Measurements from ENCODE around the gene ZNF248. TPM values are rescaled to one million over a fixed set of nuclear protein-coding genes. Genes with fewer than 3 reads are reported as not detected.
A peak's percentile ranks its signal among the peaks of the same experiment; 100 is the strongest.

Gene ZNF248
- total and polyA plus RNA-seq, 9 of the 15 experiments (the other 6 are each of a cell fraction or from before 2014, with no cell fraction given) = 4.5 to 16.5 (median 10.2) TPM

DNA sequence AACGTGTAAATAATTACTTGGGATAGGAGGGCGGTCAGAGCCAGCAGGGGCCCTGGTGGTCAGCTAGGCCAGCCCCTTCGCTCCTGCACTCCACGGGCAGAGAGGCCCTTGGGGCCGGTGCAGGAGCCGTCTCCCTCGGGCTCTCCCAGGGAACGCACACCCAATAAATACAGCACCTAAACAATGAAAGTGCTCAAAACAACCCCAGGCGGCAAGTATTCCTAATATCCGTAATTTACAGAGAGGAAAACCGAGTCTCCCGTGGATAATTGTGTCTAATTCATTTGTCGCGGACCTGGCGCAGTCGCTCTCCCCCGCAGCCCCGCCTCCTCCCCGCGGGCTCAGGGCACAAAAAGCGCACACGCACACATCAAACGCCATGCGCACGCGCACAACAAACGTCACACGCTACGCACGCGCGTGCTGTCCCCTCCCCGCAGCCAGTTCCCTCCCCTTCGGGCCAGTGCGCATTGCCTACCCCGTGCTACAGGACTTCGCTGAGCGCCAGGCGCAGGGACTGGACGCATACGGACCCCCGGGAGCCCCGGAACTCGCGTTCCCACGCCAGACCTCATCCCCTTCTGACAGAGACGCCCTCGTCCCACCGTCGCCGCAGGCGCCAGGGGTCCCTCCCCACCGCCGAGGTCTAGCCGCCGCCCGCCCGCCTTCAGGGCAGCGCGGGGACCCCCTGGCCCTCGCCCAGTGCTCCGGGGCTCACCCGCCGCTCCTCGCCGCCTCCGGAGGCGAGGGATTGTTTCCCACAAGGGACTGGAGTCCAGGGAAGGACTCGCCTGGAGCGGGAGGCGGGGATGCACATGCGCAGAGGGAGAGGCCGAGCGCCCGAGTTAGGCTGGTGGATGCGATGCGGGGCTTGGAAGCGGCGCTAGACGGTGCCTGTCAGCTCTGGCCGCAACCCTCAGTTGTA, at the start of gene ZNF248 (continued):
- TF ChIP-seq ADNP (tag; IDR thresholded peaks at IDR 0.05) (no peak), JUN (IDR thresholded peaks at IDR 0.05; ENCODE audit: borderline replicate concordance, low read depth, low read length) (no peak), JUN (CRISPR knock-in tag; IDR thresholded peaks at IDR 0.05; ENCODE audit: borderline replicate concordance) (no peak), ZKSCAN3 (CRISPR knock-in tag; IDR thresholded peaks at IDR 0.05) (no peak), HDAC6 (IDR thresholded peaks at IDR 0.05; ENCODE audit: low read depth, low read length) (no peak), ZNF785 (CRISPR knock-in tag; IDR thresholded peaks at IDR 0.05) (no peak), NFIC (IDR thresholded peaks at IDR 0.05) (0 out of 2 replicates have a peak, but pooled peaks have one; percentile 27), ELF1 (tag; IDR thresholded peaks at IDR 0.05) (no peak), SMC3 (conservative IDR thresholded peaks at IDR 0.05; ENCODE audit: insufficient read depth, low read depth, low read length) (no peak), RCOR1 (IDR thresholded peaks at IDR 0.05; ENCODE audit: borderline replicate concordance in 1 of 2, low read depth in 2 of 2, low read length in 2 of 2) (peak in 1 of 2 experiments; percentile 46; a peak in 1 of 4 replicates), ZBTB7A (IDR thresholded peaks at IDR 0.05; ENCODE audit: borderline replicate concordance, control insufficient read depth, low read depth, low read length) (peak; percentile 63; the same call in 1 of the 2 replicates), POU5F1 (IDR thresholded peaks at IDR 0.05; ENCODE audit: borderline replicate concordance, low read depth, low read length, partially characterized antibody) (peak; percentile 21), MAZ (CRISPR knock-in tag; conservative IDR thresholded peaks at IDR 0.05 in 1 of 2, IDR thresholded peaks at IDR 0.05 in 1 of 2) (peak; percentile 75 to 88), TCF7L2 (IDR thresholded peaks at IDR 0.05; ENCODE audit: low read depth, low read length) (no peak), SMARCA4 (IDR thresholded peaks at IDR 0.05) (no peak), SOX6 (IDR thresholded peaks at IDR 0.05) (peak; percentile 23; the same call in 1 of the 2 replicates), ATF6 (CRISPR knock-in tag; IDR thresholded peaks at IDR 0.05) (peak; percentile 64; the same call in 1 of the 2 replicates), SMAD3 (CRISPR knock-in tag; conservative IDR thresholded peaks at IDR 0.05) (no peak)
- TF ChIP-seq, protein P1, sequence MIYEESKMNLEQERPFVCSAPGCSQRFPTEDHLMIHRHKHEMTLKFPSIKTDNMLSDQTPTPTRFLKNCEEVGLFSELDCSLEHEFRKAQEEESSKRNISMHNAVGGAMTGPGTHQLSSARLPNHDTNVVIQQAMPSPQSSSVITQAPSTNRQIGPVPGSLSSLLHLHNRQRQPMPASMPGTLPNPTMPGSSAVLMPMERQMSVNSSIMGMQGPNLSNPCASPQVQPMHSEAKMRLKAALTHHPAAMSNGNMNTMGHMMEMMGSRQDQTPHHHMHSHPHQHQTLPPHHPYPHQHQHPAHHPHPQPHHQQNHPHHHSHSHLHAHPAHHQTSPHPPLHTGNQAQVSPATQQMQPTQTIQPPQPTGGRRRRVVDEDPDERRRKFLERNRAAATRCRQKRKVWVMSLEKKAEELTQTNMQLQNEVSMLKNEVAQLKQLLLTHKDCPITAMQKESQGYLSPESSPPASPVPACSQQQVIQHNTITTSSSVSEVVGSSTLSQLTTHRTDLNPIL (CRISPR knock-in tag; IDR thresholded peaks at IDR 0.05) = no peak
- TF ChIP-seq, protein P2, sequence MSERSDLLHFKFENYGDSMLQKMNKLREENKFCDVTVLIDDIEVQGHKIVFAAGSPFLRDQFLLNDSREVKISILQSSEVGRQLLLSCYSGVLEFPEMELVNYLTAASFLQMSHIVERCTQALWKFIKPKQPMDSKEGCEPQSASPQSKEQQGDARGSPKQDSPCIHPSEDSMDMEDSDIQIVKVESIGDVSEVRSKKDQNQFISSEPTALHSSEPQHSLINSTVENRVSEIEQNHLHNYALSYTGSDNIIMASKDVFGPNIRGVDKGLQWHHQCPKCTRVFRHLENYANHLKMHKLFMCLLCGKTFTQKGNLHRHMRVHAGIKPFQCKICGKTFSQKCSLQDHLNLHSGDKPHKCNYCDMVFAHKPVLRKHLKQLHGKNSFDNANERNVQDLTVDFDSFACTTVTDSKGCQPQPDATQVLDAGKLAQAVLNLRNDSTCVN (CRISPR knock-in tag; IDR thresholded peaks at IDR 0.05) = no peak
